ENCODE measurements around the gene MS4A6E.
"Not testable (repeated sequence)": the region's sequence is repeated elsewhere in the genome, so short reads cannot be mapped to it uniquely, and the experiment has no call there.

MS4A6E gene

GRCh38 chr11:60338053-60338452, 11.0 kb downstream of the MS4A6E start:
- DNase-seq = no peak

DNA sequence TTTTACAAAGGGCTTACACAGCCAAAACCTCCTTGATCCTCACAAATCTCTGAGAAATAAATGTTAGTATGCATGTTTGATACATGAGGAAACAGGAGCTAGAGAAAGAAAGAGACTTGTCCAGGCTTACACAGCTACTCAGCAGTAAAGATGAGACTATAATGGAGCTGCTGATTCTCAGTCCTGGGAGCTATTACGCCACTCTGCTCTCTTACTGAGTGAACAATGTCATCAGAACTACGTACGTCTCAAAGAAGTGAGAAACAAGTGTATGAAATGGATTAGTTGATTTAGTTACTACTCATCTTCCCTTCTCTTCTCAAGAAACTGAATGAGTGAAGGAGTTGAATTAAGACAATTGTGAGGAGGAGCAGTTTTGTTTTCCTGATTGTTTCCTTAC, 12.3 kb downstream of the MS4A6E start:
- no peak for DNase-seq

DNA sequence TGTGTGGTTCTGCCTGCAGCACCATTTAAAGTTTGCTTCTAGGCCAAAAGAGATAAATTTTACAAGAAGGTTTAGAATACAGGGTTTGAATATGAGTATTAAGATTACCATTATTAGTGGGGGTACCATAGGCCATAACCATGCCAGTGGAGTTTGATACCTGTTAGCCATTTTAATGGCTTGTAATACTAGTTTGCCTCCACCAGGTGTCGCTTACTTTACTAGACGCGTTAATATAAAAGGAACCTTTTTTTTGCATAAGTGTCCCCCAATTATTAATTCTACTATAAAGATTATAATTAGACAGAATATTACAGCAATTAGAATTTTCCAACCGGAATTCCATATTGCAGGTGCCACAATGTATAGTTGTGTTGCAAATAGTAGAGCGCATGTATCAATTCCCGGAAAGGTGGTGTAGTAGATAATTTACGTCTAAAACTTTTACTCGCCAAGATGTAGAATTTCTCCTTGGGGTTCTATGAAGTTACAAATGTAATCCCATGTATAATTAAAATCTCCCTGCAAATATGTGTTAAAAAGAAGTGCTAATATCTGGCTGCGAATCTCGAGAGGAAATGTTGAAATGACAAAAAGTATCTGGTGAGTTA, 16.1 kb downstream of the MS4A6E start:
- peak; percentile 14 for DNase-seq

DNA sequence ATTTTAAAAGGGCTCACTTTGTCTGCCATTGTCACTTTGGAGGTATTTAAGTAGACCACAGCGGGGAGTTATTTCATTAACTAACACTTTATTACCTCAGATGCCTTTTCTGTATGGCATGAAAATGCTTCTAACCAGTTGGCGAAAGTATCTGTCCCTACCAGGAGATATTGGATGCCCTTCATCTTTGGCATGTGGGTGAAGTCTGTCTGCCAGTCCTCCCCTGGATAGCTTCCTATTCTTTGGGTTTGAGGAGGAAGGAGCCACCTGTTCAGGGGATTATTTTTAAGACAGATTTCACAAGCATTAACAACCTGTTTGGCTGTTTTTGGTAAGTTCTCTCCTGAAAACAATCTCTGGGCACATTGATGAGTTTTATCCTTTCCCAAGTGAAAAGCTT, 17.1 kb downstream of the MS4A6E start:
- DNase-seq = no peak

DNA sequence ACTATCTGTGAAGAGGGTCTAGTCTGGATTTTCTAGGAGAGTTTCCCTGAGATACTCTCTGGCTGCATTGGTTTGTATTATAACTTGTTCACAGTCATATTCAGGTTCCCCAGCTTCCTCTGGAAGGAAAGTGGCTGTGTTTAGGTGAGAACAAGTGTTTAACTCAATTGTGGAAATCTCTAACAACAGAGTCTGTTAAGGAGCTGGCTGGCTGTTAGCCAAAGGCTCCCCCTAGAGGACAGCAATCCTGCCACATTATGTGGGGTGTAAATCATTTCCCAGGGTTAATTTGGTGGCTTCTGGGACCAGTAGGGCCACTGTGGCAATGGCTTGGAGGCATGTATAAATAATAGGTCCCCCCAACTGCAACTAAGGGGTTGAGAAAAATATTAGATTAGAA, 18.4 kb downstream of the MS4A6E start:
- DNase-seq = peak; percentile 43

DNA sequence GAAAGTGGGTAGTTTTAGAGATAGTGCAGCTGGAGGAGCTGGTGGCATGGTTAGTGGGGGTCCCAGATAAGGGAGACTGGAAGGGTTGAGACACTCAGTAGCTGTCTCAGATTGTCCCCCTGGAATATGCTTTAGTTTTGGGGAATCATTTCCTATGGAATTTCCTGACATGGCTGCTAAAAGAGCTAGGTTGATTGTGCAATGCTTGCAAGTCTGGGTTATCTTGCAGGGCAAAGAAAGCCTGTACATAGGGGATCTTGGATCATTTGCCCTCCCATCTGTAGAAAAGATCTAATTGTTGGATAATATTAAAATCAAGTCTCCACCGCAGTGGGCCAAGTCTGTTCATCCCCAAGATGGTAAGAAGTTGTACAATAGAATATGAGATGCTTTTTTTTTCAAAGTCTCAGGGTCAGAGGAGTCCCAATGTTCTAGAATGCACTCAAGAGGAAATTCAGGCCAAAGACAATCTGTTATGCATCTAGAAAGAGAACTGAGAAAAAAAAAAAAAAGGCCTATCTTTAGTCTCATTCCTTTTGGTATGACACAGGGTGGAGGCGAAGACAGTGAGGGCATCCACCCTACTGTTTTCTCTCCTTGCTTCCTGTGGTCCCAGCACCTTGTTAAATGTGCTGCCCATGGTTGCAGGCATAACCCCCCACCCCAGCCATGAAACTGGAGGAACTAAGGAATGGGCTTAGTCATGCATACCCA, 20.2 kb downstream of the MS4A6E start:
- no peak for DNase-seq

- DNase-seq = no peak
Observed at GRCh38 chr11:60348116-60348515, 21.1 kb downstream of the MS4A6E start.

DNA sequence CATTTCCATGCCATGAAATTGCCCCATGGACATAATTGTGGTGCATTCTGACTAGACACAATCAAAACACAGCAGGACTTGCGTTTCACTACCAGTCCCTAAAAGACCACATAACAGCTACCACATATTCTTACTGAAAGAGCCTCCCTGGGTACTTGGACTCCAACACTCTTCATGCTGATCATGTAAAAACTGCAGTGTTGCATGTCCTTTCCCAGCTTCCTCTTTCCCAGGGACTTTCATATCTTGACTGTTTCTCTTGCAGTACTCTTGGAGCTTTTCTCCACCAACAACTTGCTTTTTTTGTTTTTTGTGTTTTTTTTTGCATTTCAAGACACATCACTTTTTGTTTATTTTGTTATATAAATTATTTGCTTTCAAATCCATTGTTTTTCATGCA, 22.9 kb downstream of the MS4A6E start:
- DNase-seq = no peak

- no peak for DNase-seq
Observed at GRCh38 chr11:60357771-60358170, 30.7 kb downstream of the MS4A6E start.

GRCh38 chr11:60360621-60361020, 33.6 kb downstream of the MS4A6E start:
- no peak for DNase-seq

DNA sequence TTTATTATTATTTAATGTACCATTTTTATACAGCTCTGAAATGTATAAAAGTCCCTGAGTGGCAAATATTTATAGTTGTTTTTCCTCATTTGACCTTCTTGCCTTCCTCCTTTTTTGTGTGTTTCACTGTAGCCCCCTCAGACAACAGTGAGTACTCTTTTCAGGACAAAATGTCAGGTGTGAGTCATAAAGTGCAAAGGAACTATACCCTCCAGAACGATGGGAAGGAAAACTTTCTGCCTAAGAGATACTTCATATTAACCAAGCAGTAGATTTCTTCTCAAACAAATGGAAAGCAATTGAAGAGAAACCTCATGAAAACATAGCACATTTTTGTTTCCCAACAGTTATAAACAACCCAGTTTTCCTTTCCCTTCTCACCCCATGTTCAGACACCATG, 35.2 kb downstream of the MS4A6E start:
- DNase-seq = no peak

DNA sequence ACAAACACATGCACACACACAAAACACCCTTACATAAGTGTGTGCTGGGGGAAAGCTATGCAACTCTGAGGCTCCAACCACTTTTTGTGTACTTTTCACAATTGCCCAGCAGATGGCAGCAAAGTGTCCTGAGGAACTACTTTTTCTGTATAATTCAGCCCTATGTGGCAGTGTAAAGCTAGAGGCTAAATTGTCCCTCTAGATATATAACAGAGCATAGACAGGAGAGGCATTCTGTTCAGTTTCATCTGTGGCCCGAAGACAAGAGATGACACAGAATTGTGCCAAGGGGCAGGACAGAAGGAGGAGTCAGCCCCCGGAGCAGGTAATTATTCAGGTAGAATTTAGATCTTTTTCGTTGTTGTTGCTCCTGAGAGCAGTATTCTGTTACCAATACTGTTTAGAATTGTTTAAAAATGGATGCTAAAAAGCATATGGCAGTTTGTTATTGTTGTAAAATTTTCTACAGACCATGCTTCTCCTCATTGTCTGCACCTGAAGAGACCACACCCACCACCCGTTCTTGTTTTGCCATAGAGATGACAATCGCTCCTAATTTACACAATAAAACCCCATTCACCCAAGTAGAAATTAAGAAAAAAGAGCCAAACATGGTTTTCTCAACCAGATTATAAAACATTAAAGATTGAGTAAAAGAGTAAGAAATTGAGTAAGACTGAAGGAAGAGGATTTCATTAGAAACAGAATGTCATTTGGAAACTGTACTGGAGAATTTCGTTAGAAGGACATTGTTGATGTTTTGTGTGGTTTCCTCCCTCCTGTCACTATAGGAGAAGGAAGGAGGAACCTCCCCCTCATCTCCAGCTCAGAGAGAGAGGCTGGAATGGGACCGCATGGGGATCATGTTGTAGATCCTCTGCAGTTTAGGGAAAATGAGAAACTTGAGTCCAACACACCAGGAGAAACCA, 36.8 kb downstream of the MS4A6E start:
- DNase-seq = peak; percentile 70

DNA sequence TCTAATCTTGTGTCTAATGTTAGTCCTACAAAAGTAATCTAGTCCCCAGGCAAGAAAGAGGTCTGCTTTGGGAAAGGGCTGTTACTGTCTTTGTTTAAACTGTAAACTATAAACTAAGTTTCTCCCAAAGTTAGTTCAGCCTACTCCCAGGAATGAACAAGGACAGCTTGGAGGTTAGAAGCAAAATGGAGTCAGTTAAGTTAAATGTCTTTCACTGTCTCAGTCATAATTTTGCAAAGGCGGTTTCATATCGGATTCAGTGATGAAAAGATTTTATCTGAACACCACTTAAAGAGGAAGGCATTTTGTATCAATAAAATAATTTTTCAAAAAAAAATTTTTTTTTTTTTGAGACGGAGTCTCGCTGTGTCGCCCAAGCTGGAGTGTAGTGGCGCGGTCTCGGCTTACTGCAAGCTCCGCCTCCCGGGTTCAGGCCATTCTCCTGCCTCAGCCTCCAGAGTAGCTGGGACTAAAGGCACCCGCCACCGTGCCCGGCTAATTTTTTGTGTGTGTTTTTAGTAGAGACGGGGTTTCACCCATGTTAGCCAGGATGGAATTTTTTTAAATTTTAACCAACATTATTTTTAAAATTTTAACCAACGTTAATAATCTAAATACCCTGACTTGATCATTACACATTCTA, 39.3 kb downstream of the MS4A6E start:
- not testable (repeated sequence) for DNase-seq

GRCh38 chr11:60367009-60367408, 40.0 kb downstream of the MS4A6E start:
- no peak for DNase-seq

DNA sequence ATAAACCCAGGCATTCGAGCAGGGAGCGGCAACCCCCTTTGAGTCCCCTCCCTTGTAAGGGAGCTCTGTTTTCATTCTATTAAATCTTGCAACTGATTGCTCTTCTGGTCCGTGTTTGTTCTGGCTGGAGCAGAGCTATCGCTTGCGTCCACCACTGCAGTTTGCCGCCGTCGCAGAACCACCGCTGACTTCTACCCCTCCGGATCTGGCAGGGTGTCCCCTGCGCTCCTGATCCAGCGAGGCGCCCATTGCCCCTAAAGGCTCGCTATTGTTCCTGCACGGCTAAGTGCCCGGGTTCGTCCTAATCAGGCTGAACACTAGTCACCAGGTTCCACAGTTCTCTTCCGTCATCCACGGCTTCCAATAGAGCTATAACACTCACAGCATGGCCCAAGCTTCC, 40.8 kb downstream of the MS4A6E start:
- no peak for DNase-seq

DNA sequence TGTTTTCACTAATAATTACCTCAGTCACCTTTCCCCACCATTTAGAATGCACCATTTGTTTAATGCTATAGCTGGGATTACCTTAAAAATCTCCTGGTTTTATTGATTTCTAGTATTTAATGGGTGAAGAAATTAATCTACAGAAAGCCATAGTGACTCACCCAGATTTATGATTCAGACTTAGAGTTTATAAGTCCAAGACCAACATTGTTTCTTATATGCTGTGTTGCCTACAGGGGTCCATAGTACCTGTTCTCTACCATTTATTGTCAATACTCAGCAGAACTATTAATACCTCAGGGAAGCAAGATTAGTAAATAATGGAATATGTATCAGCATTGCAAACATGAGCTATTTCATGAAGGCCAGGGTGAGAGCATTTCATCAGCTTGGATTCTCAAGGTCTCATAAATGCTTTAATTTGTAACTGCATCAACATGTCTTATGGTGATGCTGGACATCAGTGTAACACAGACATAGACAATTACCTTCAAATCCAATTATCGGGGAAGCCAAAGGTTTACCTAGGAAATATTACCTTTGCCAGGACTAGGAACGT, 43.3 kb downstream of the MS4A6E start:
- DNase-seq = no peak

GRCh38 chr11:60370811-60371298, 43.8 kb downstream of the MS4A6E start:
- DNase-seq = no peak

DNA sequence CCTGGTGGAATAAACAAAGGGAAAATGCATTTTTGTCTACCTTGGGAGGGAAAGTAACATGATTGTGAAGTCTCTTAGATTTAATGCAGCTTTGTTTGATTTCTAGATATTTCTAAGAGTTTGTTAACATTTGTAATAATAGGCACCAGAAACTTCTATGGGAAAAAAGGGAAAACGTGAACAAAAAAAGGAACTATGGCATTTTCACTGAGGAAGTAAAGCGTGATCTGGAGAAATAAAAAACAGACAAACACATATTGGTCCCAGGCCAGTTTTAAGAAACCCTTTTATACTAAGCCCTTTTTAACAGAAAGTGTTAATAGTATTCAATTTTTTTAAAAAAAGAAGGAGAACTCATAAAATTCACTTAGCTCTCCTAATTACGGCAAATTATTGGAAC, 44.3 kb downstream of the MS4A6E start:
- no peak for DNase-seq

- DNase-seq = no peak
Observed at GRCh38 chr11:60371854-60372253, 44.8 kb downstream of the MS4A6E start.

- no peak for DNase-seq
Observed at GRCh38 chr11:60372767-60373166, 45.7 kb downstream of the MS4A6E start.

- no peak for DNase-seq
Observed at GRCh38 chr11:60375316-60375715, 48.3 kb downstream of the MS4A6E start.

GRCh38 chr11:60376601-60377000, 49.5 kb downstream of the MS4A6E start:
- DNase-seq = no peak

Measured in RPMI8226 (cell line).